Mammary epithelial cell (primary cell): Measurements from ENCODE around the gene ARHGAP28.

Experiments used
- CTCF ChIP-seq, 2 donors: IDR thresholded peaks in 1 of 2; conservative IDR thresholded peaks in 1 of 2; 2 replicates each; pipeline ENCODE4 v1.5.1; 2011 to 2012; ENCODE audit warnings: inconsistent platforms in 2 of 2, low read length in 2 of 2, mild to moderate bottlenecking in 2 of 2, control low read depth in 1 of 2, low read depth in 1 of 2; ENCODE audit not compliant: insufficient read depth in 1 of 2; ENCODE audit errors: extremely low read depth in 1 of 2
- EZH2 ChIP-seq: IDR thresholded peaks from 2 replicates; pipeline ENCODE4 v1.6.1; 2012; ENCODE audit warnings: low read length, inconsistent platforms, borderline replicate concordance

GRCh38 chr18:6782861-6783260 is 53.3 kb downstream of the ARHGAP28 start:
- TF ChIP-seq CTCF (conservative IDR thresholded peaks at IDR 0.05 in 1 of 2, IDR thresholded peaks at IDR 0.05 in 1 of 2; ENCODE audit: extremely low read depth in 1 of 2, insufficient read depth in 1 of 2, low read depth in 1 of 2, low read length in 2 of 2) (no peak), EZH2 (no peak)
